ENCODE measurements around the gene CTDSP1.

The CTDSP1 gene

DNA sequence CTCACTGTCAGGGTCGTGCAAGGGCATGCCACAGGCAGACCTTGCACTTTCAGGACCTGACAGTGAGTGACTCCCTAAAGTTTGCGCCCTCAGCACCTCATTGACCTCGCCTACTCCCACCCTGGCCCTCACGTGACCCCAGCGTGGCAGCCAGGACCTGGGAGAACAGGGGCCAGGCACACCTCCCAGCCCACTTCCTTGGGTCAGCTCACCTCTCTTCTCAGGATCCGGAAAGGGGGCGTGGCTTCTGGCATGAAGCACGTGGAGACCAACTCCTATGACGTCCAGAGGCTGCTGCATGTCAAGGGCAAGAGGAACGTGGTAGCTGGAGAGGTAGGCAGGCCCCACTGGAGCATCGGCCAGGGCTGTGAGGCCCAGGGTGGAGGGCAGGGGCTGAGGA lies 28.1 kb downstream of the CTDSP1 start:
- no peak for DNase-seq (ENCODE audit: low spot score)

DNA sequence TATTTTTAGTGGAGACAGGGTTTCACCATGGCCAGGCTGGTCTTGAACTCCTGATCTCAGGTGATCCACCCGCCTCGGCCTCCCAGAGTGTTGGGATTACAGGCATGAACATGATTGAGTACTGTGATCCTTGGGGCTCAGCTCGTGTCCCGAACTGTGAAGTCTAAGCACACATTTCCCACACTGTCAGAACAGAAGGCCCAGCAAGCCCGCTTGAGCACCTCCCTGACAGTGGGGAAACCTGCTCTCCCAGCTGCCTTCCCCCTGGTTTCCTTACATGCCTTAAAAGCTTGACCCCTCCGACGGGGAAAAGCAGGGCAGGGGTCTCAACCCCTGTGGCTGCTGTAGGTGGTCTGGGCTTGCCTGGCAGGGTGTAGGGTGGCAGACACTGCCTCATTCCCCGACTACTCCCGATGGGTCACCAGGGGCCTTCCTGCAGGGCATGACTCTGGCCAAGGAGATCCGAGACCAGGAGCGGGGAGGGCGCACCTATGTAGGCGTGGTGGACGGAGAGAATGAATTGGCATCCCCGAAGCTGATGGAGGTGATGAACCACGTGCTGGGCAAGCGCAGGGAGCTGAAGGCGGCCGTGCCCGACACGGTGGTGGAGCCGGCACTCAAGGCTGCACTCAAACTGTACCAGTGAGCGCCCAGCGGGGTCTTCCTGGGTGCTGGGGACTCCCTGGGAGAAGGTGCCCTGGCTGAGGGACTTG lies 29.3 kb downstream of the CTDSP1 start:
- DNase-seq (ENCODE audit: low spot score), result no peak

DNA sequence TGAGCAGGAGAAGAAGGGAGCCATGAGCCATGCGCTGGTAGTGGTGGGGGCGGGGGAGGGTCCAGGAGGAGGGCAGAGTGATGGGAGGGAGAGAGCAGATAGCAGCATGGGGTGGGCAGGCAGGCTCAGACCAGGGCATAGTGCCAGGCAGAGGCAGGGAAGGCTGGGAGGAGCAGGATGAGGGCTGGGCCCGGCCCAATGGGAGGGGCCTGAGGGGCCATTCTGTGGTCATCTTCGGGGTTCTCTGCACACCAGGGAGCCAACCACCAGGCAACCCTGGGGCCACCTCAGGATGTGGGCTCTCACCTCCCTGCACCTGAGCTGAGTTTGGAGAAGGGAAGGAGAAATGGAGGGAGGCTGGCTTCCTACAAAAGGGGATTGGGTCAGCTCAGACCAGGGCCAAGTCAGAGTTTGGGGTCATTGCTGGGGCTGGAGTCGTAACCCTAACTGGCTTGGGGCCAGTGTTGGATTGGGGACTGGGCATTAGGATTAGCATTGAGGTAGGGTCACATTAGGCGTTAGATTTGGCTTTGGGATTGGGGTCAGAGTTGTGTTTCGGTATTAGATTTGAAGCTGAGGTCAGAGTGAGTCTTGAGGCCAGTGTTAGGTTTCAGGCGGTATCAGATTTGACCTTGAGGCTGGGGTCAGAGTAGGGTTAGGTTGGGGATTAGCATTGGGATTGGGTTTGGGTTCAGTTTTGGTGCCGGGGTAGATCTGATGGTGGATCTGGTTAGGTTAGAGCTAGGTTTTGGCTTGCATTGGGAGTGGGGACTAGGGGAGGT lies 30.4 kb downstream of the CTDSP1 start:
- no peak for DNase-seq (ENCODE audit: low spot score)

DNA sequence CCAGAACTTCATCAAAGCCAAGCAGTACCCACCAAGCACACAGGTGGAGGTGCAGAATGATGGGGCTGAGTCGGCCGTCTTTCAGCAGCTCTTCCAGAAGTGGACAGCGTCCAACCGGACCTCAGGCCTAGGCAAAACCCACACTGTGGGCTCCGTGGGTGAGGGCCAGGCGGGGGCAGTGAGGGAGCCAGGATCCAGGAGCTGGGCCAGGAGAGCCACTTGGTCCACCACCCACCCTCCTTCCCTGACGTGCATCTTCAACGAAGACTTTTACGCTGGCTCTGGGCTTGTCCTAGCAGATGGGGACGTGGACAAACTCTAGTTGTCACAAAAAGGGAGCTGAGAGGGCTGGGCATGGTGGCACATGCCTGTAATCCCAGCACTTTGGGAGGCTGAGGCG lies 31.1 kb downstream of the CTDSP1 start:
- DNase-seq (ENCODE audit: low spot score), result no peak

DNA sequence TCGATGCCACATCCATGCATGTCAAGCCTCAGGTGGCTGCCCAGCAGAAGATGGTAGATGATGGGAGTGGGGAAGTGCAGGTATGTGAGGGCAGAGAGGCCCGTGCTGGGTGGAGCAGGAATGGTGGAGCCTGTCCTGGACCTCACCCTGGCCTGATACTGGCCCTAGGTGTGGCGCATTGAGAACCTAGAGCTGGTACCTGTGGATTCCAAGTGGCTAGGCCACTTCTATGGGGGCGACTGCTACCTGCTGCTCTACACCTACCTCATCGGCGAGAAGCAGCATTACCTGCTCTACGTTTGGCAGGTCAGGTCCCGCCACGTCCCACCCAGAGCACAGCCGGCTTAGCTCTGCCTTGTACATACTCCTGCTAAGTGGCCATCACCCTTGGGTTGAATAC lies 32.2 kb downstream of the CTDSP1 start:
- DNase-seq (ENCODE audit: low spot score), result no peak

DNA sequence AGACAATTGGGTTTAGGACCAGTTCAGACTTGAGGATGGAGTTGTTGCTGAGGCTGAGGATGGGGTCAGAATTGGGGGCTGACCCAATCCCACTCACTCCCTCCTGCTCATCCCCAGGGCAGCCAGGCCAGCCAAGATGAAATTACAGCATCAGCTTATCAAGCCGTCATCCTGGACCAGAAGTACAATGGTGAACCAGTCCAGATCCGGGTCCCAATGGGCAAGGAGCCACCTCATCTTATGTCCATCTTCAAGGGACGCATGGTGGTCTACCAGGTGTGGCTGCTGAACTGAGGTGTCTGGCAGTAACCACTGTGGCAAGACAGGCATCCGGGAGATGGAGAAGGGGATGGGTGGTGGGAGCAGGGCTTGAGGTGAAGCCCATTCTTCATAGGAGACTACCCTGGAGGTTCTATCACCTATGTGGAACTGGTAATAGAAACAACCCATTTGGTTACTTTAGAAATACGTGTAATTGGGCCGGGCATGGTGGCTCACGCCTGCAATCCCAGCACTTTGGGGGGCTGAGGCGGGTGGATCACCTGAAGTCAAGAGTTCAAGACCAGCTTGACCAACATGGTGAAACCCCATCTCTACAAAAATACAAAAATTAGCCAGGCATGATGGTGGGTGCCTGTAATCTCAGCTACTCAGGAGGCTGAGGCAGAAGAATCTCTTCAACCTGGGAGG lies 33.2 kb downstream of the CTDSP1 start:
- no peak for DNase-seq (ENCODE audit: low spot score)

DNA sequence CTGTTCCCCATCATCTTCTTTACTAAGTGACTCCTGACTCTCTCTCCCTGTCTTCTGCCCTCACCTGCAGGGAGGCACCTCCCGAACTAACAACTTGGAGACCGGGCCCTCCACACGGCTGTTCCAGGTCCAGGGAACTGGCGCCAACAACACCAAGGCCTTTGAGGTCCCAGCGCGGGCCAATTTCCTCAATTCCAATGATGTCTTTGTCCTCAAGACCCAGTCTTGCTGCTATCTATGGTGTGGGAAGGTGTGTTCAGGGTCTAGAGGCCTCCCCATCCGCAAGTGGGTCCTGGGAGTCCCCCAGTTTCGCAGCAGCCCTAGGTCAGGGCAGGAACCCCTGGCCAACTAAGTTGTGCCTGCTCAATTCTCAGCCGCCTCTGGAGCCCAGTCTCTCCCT lies 34.8 kb downstream of the CTDSP1 start:
- no peak for DNase-seq (ENCODE audit: low spot score)

DNA sequence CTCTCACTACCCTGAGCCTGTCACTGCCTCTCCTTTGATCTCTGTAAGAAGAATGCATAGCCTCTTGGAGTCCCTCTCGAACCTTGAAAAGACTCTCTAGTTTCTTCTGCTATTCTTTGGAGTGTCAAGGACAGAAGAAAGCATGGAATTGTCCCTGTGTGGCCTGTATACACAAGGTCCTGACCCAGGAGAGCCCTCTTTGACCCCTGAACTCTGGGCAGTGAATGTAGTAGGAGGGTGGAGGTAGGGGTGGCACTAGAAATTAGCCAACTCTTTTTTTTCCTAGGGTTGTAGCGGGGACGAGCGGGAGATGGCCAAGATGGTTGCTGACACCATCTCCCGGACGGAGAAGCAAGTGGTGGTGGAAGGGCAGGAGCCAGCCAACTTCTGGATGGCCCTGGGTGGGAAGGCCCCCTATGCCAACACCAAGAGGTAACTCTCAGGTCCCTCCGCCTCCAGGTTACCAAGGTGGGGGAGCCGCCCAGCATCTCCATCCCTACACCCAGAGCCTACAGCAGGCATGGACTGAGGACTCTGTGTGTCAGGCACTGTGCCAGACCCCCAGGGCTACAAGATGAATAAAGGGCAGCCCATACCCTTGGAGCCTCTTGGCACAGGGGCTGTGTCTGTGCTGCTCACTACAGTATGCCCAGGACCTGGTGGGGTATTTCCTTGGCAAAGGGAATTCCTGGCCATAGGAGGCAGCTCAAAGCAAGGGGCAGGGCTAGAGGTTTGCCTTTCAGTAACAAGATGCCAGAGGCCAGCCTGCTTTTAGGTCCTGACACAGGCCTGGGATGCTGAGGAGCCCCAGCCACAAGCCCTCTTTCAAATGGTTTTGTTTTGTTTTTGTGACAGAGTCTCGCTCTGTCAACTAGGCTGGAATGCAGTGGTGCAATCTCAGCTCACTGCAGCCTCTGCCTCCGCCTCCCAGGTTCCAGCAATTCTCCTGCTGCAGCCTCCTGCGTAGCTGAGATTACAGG lies 35.6 kb downstream of the CTDSP1 start:
- DNase-seq (ENCODE audit: low spot score), result no peak

DNA sequence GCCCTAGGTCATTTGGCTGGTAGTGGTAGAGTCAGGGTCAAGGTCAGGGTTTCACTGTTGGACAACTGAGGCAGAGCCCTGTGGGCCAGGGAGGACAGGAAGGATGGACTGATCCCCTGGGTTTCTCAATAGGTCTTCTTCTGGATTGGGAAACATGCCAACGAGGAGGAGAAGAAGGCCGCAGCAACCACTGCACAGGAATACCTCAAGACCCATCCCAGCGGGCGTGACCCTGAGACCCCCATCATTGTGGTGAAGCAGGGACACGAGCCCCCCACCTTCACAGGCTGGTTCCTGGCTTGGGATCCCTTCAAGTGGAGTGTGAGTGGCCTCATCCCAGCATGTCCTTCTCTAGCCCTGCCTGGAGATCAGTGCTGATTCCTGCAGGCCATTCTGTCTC lies 37.3 kb downstream of the CTDSP1 start:
- no peak for DNase-seq (ENCODE audit: low spot score)

DNA sequence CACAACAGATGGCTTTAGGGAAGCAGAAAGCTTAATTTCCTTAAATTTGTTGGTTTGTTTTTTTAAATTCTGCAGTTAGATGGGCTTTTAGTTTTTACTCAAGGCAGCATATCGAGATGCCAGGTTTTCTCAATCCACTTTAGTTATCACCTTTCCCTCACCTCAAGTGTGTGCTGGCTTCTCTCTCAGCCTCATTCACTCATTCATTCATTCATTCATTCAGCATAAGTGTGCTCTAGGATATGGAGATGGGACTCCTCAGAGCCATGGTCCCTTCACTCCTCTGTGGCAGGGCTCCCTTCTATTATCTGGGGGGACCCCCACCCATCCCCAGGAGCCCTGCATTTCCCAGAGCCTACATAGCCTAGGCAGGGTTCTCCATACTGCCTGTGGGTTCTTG lies 38.3 kb downstream of the CTDSP1 start:
- no peak for DNase-seq (ENCODE audit: low spot score)

DNA sequence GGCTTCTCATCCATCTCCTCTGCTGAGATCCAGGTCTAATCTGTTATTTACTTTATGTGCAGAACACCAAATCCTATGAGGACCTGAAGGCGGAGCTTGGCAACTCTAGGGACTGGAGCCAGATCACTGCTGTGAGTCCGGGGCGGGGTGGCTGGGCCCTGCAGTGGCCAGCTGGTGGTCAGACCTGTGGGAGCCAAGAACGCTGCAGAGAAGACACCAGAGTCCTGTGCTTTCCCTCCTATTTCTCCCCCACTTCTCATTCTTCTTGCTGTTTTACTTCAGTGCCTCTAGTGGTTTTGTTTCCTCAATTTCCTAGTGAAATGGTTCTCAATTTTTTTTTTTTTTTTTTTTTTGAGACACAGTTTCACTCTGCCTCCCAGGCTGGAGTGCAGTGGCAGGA lies 38.9 kb downstream of the CTDSP1 start:
- no peak for DNase-seq (ENCODE audit: low spot score)

DNA sequence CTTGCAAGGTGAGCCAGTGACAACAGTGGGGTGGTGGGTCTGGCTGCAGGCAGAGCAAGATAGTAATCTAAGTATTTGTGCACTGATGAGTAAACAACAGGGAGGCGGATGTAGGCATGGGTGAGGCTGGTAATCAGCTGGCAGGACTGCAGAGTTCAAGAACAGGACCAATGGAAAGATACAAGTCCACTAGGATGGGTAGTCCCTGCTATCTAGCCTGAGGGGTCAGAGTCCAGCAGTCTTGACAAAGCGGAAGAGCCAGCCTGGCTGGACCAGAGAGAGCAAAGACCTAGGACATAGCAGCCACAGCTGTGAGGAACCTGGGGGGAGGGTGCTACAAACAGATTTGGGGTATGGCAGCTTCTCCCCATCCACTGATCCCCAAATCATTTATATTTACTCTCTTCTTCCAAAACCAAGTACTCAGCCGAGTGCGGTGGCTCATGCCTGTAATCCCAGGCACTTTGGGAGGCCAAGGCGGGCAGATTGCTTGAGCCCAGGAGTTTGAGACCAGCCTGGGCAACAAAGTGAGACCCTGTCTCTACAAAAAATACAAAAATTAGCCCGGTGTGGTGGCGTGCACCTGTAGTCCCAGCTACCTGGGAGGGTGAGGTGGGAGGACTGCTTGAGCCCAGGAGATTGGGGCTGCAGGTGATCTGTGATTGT lies 45.2 kb downstream of the CTDSP1 start:
- no peak for DNase-seq (ENCODE audit: low spot score)

DNA sequence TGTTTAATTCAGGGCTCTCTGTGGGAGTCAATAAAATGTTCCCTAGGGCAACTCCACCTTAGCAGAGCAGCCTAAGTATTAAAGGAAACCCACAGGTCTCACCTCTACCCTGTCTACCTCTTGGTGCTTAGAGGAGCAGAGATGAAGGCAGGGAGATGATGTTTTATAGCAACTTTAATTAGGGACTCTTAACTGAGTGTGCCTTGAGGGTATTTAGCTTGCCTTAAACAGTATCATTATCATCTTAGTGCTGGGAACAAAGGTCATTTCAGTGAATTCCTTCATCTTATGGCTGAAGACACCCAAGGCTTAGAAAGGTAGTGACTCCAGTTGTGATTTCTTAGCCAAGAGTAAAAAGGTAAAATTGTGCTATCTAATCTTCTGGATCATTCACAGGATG lies 45.9 kb downstream of the CTDSP1 start:
- DNase-seq (ENCODE audit: low spot score), result no peak

DNA sequence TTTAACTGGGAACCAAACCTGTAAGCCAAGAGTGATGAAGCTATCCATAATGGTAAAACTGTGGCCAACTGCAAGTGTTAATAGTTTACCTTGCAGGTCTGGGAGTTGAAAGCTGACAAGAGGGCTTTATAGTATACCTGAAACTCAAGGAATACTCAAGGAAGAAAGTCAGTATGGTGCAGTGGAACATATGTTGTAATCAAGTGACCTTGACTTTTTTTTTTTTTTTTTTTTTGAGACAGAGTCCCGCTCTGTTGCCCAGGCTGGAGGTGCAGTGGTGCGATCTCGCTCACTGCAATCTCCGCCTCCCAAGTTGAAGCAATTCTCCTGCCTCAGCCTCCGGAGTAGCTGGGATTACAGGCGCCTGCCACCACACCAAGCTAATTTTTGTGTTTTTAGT lies 46.9 kb downstream of the CTDSP1 start:
- DNase-seq (ENCODE audit: low spot score), result no peak

DNA sequence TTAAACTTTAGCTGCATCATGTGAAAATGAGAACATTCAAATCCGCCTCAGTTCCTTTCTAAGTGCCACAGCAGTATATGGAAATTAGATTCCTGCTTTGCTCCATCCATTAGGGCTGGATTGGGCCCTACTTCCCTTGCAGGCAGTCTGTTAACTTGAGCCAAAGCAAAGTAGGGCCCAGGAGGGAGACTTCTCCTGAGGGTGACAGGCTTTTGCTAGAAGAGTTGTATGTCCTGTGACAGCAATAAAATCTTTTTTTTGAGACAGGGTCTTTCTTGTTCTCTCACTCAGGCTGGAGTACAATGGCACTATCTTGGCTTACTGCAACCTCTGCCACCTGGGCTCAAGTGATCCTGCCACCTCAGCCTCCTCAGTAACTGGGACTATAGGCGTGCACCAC lies 47.4 kb downstream of the CTDSP1 start:
- DNase-seq (ENCODE audit: low spot score), result no peak

DNA sequence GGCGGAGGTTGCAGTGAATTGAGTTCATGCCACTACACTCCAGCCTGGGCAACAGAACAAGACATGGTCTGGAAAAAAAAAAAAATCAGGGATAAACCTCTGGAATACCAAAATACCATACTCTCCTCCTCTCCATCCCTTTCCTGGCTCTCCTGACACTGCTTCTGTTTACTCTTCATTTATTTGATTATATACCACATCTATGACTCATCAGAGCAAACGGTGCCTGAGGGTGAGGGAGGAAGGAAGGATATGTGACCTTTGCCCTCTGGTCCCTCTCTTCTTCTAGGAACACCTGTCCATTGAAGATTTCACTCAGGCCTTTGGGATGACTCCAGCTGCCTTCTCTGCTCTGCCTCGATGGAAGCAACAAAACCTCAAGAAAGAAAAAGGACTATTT lies 49.3 kb downstream of the CTDSP1 start:
- no peak for DNase-seq (ENCODE audit: low spot score)

DNA sequence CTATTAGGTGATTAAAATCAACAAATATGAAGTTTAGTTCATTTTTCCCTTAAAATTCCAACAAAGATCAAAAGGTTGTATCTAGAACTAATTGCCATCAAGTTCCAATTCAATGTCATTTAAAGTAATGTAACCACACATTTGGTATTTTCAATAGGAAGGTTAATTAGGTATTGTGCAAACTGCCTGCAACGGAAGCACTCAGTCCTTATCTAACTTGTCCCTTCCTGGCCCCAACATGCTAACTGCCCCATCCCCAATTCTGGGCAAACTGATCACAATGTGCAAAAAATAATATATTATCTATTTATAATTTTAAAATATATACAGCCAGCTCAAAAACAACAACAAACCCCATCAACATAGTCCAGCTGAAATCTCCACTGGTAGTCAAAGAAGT lies 52.4 kb downstream of the CTDSP1 start:
- DNase-seq (ENCODE audit: low spot score), result no peak
